Fibroblast of the aortic adventitia (primary cell): ENCODE results near the gene ZNF232. TPM values are rescaled to one million over a fixed set of nuclear protein-coding genes. Genes with fewer than 3 reads are reported as not detected.
"Not testable (repeated sequence)": the region's sequence is repeated elsewhere in the genome, so short reads cannot be mapped to it uniquely, and the experiment has no call there.

ENCODE experiments used
- DNase-seq: peaks from one replicate; pipeline ENCODE4 v3.0.0-alpha.2; 2010; ENCODE audit warnings: low read depth
- H3K4me3 ChIP-seq: 2 replicates; pipeline ENCODE4 v1.5.1; 2011; ENCODE audit warnings: low read depth, mild to moderate bottlenecking, control low read depth, low read length, moderate library complexity
- CTCF ChIP-seq: IDR thresholded peaks from 2 replicates; pipeline ENCODE4 v1.5.1; 2011; ENCODE audit warnings: mild to moderate bottlenecking, low read length, control low read depth, inconsistent platforms; ENCODE audit not compliant: insufficient read depth
- small RNA-seq: library from RNA; depleted of rRNA; stranded (forward); fragments of <200 nt; gene quantifications from one replicate; pipeline ENCODE3, GENCODE V24; 2012
- total RNA-seq: library from RNA; depleted of rRNA; stranded (reverse); fragments of >200 nt; gene quantifications from 2 replicates; pipeline ENCODE4 v1.2.3, GENCODE V29; 2012; ENCODE audit warnings: low replicate concordance

Gene ZNF232
- total RNA-seq, 1 donor: 4.5 TPM

- peak overlapping the region; percentile 77 for H3K4me3 ChIP-seq
- TF ChIP-seq CTCF: no peak
- DNase-seq: no peak
Measured at GRCh38 chr17:5077781-5078105, 33.9 kb downstream of the ZNF232 start.

GRCh38 chr17:5077275-5077674 is 34.4 kb downstream of the ZNF232 start:
- not testable (repeated sequence) for H3K4me3 ChIP-seq, DNase-seq

- DNase-seq, H3K4me3 ChIP-seq: not testable (repeated sequence)
Measured at GRCh38 chr17:5075472-5075871, 36.2 kb downstream of the ZNF232 start.

- no peak for TF ChIP-seq CTCF
- DNase-seq: no peak
- no peak overlapping the region for H3K4me3 ChIP-seq
Measured at GRCh38 chr17:5069724-5070123, 42.0 kb downstream of the ZNF232 start.

- H3K4me3 ChIP-seq: no peak overlapping the region
- TF ChIP-seq CTCF: no peak
- DNase-seq: peak; percentile 23
Measured at GRCh38 chr17:5068236-5068635, 43.4 kb downstream of the ZNF232 start.

GRCh38 chr17:5065227-5065744 is 46.4 kb downstream of the ZNF232 start:
- peak; percentile 54 for DNase-seq
- TF ChIP-seq CTCF: no peak
- H3K4me3 ChIP-seq: no peak overlapping the region

Small RNA genes lying within 50 kb of the gene (small RNA-seq; reads per million reads assigned to genes)
- gene AC012146.4: not detected

Other genes starting within 250 kb of the ZNF232 start
- 3.8 and 4.5 TPM in 2 replicates for gene C17orf107, start 212.3 kb downstream of the ZNF232 start, total RNA-seq
- 0.33 and 4.9 TPM in 2 replicates for gene CHRNE, start 208.8 kb downstream of the ZNF232 start, total RNA-seq
- gene GP1BA, start 179.6 kb downstream of the ZNF232 start, total RNA-seq: not detected in 2 replicates
- 28.3 and 49.9 TPM in 2 replicates for gene SLC25A11, start 171.8 kb downstream of the ZNF232 start, total RNA-seq
- 17.2 and 26.4 TPM in 2 replicates for gene RNF167, start 171.6 kb downstream of the ZNF232 start, total RNA-seq
- 507 and 514 TPM in 2 replicates for gene PFN1, start 163.3 kb downstream of the ZNF232 start, total RNA-seq
- gene ENO3, start 160.8 kb downstream of the ZNF232 start, total RNA-seq: 2.8 and 4.7 TPM in 2 replicates
- 29.2 and 59.5 TPM in 2 replicates for gene SPAG7, start 144.1 kb downstream of the ZNF232 start, total RNA-seq
- 12.1 and 21.1 TPM in 2 replicates for gene CAMTA2, start 124.2 kb downstream of the ZNF232 start, total RNA-seq
- gene INCA1, start 114.4 kb downstream of the ZNF232 start, total RNA-seq: 0.36 TPM in 1 of 2 replicates, not detected in the other
- gene KIF1C, start 113.9 kb downstream of the ZNF232 start, total RNA-seq: 59.5 and 142 TPM in 2 replicates
- 0.09 and 0.25 TPM in 2 replicates for gene SLC52A1, start 76.5 kb downstream of the ZNF232 start, total RNA-seq
- gene ZFP3, start 33.4 kb downstream of the ZNF232 start, total RNA-seq: 0.74 and 1.4 TPM in 2 replicates
- not detected in 2 replicates for gene USP6, start 4.2 kb upstream of the ZNF232 start, total RNA-seq
- gene ZNF594, start 80.0 kb upstream of the ZNF232 start, total RNA-seq: 4.7 and 7.6 TPM in 2 replicates
- gene SCIMP, start 123.0 kb upstream of the ZNF232 start, total RNA-seq: not detected in 2 replicates
- gene RABEP1, start 170.4 kb upstream of the ZNF232 start, total RNA-seq: 43.5 and 81.4 TPM in 2 replicates